Sigmoid colon (tissue), 7 donors: ENCODE data around the gene ENDOU. TPM values are rescaled to one million over a fixed set of nuclear protein-coding genes. Genes with fewer than 3 reads are reported as not detected.
"Not testable (repeated sequence)": the region's sequence is repeated elsewhere in the genome, so short reads cannot be mapped to it uniquely, and the experiment has no call there.

Experiments
- DNase-seq: peaks from one replicate; pipeline ENCODE4 v3.0.0-alpha.2; 2019
- H3K27ac ChIP-seq, 4 donors: fragments of 200-600 bp; sonication (generic); one replicate each; pipeline ENCODE4 v1.5.1; 2016 to 2019; ENCODE audit warnings: mild to moderate bottlenecking in 1 of 4
- H3K27me3 ChIP-seq, 3 donors: fragments of 200-600 bp; sonication (generic); one replicate each; pipeline ENCODE4 v1.5.1; 2019; ENCODE audit warnings: mild to moderate bottlenecking in 1 of 3
- H3K36me3 ChIP-seq, 4 donors: fragments of 200-600 bp; sonication (generic); one replicate each; pipeline ENCODE4 v1.5.1; 2016 to 2019
- H3K4me1 ChIP-seq, 4 donors: fragments of 200-600 bp; sonication (generic); one replicate each; pipeline ENCODE4 v1.5.1; 2017 to 2019
- H3K4me3 ChIP-seq, 4 donors: fragments of 200-600 bp; sonication (generic); one replicate each; pipeline ENCODE4 v1.5.1; 2017 to 2019; ENCODE audit warnings: mild to moderate bottlenecking in 2 of 4, moderate library complexity in 1 of 4
- H3K9me3 ChIP-seq, 4 donors: fragments of 200-600 bp in 3 of 4; sonication (generic) in 3 of 4; one replicate each; pipeline versions ENCODE4 v1.5.1 to v1.6.1; 2013 to 2019
- EP300 ChIP-seq, 4 donors: sonication (generic); formaldehyde crosslinking; IDR thresholded peaks; one replicate each; pipeline ENCODE4 v1.6.1; 2017; ENCODE audit warnings: antibody characterized with exemption in 4 of 4
- POLR2A ChIP-seq, 2 donors: fragments of 450-650 bp; IDR thresholded peaks; one replicate each; pipeline ENCODE4 v1.6.1; 2016; ENCODE audit warnings: antibody characterized with exemption in 2 of 2, mild to moderate bottlenecking in 2 of 2, moderate library complexity in 2 of 2
- POLR2AphosphoS5 ChIP-seq, 4 donors: sonication (generic); formaldehyde crosslinking; IDR thresholded peaks; one replicate each; pipeline ENCODE4 v1.6.1; 2017; ENCODE audit warnings: antibody characterized with exemption in 4 of 4
- WGBS, 2 donors: extraction: QIAGEN DNeasy Blood & Tissue Kit; methylation state at CpG; one replicate each; pipeline ENCODE4 v1.1.7; 2013; 5-methylcytosine and 5-hydroxymethylcytosine counted together
- intact Hi-C: fragments of 100-400 bp; cut with DNase I; formaldehyde crosslinking; loops from one replicate; pipeline ENCODE4 v1.15.1; 2023
- polyA plus RNA-seq, 3 donors: library from polyadenylated mRNA; stranded (reverse); fragments of 200-250 nt; gene quantifications; one replicate each; pipeline ENCODE4 v1.2.3, GENCODE V29; 2013
- total RNA-seq, 4 donors: library from RNA; depleted of rRNA; stranded (reverse); fragments of >200 nt; gene quantifications; one replicate each; pipeline ENCODE4 v1.1.0, GENCODE V29; 2016
- TF ChIP-seq, protein P1 (sequence below), 4 experiments: fragments of 450-650 bp in 3 of 4; fragments of 200-600 bp in 1 of 4; IDR thresholded peaks; one replicate each; pipeline ENCODE4 v1.5.1; 2016 to 2019; ENCODE audit warnings: antibody characterized with exemption in 4 of 4, mild to moderate bottlenecking in 3 of 4, moderate library complexity in 2 of 4
- donor health status: healthy with polysubstance abuse.
- donor health status: Bipolar disorder and iron deficiency.
- donor health status: healthy.

Gene ENDOU
- total and polyA plus RNA-seq, 7 donors, result 0.25 to 1.6 (median 0.43) TPM; not detected in 3

DNA sequence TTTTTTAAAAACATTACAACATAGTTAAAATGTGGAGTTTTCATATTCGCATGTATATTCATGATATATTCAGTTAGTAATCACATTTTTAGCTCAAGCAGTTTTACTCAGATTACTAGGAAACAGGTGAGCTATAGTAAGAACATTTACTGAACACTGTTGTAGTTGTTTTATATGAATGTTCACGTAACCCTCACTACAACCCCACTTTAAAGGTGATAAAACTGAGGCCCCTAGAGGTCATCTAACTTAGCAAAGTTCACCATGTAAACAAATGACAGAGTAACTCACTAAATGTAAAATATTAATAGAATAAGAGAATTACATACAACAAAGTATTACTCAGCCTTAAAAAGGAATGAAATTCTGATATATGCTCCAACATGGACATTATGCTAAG is 45.5 kb downstream of the ENDOU start:
- Histone ChIP-seq H3K4me3 (no peak overlapping the region), H3K27me3 (no peaks in the 10 kb centered on the region), H3K27ac (no peak overlapping the region), H3K4me1 (no peaks in the 10 kb centered on the region), H3K36me3 (peaks cover 0 to 38% (median 5%) of the 10 kb centered on the region in 4 donors), H3K9me3 (no peaks in the 10 kb centered on the region)
- DNase-seq, result no peak
- WGBS, 2 donors, result 74 to 98% methylated on average over 2 of the region's 2 CpGs
- intact Hi-C loops, result loop anchor here (10.0 kb wide), 1 partner anchor 265 kb away; no protein-coding TSS in a partner anchor
- TF ChIP-seq EP300 (IDR thresholded peaks at IDR 0.05) (no peak), POLR2AphosphoS5 (IDR thresholded peaks at IDR 0.05) (no peak), POLR2A (IDR thresholded peaks at IDR 0.05) (no peak)
- TF ChIP-seq, protein P1, sequence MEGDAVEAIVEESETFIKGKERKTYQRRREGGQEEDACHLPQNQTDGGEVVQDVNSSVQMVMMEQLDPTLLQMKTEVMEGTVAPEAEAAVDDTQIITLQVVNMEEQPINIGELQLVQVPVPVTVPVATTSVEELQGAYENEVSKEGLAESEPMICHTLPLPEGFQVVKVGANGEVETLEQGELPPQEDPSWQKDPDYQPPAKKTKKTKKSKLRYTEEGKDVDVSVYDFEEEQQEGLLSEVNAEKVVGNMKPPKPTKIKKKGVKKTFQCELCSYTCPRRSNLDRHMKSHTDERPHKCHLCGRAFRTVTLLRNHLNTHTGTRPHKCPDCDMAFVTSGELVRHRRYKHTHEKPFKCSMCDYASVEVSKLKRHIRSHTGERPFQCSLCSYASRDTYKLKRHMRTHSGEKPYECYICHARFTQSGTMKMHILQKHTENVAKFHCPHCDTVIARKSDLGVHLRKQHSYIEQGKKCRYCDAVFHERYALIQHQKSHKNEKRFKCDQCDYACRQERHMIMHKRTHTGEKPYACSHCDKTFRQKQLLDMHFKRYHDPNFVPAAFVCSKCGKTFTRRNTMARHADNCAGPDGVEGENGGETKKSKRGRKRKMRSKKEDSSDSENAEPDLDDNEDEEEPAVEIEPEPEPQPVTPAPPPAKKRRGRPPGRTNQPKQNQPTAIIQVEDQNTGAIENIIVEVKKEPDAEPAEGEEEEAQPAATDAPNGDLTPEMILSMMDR (IDR thresholded peaks at IDR 0.05), result no peak

DNA sequence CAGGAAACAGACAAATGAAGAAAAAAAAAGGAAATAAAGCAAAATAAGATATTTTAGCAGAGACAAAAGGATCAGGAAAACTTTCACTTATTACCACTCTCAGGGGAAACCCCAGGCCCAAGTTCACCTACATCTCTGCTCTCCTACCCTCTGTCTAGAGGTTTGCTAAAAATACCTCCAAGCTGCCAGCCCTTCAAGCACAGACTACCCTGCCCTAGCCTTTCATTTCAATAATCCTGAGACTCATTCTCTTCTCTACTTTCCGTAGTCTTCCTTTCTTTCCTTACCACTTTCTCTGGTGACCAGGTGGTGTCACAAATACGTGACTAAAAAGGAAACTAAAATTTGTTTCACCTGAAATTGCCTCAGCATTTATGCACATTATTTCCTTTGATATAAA is 53.2 kb downstream of the ENDOU start:
- H3K27me3 ChIP-seq, result no peaks in the 10 kb centered on the region
- 85 to 95% methylated on average over 2 of the region's 2 CpGs for WGBS, 2 donors
- H3K4me1 ChIP-seq, result no peaks in the 10 kb centered on the region
- DNase-seq, result no peak
- no peak overlapping the region for H3K27ac ChIP-seq
- H3K36me3 ChIP-seq, result peaks cover 0 to 57% (median 9%) of the 10 kb centered on the region in 4 donors
- intact Hi-C loops, result no loop called here
- no peak overlapping the region for H3K4me3 ChIP-seq
- TF ChIP-seq POLR2AphosphoS5 (IDR thresholded peaks at IDR 0.05), result no peak
- no peak for TF ChIP-seq POLR2A (IDR thresholded peaks at IDR 0.05)
- TF ChIP-seq, protein P1 (IDR thresholded peaks at IDR 0.05), result no peak
- TF ChIP-seq EP300 (IDR thresholded peaks at IDR 0.05), result no peak
- no peaks in the 10 kb centered on the region for H3K9me3 ChIP-seq

DNA sequence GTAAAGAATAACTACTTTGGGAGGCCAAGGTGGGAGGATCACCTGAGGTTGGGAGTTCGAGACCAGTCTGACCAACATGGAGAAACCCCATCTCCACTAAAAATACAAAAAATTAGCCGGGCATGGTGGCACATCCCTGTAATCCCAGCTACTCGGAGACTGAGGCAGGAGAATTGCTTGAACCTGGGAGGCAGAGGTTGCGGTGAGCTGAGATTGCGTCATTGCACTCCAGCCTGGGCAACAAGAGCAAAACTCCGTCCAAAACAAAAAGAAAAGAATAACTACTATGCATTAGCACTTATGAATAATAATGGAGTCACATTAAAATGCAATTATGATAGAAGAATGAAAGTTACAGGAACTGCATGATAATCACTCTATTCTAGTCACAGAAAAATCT is 57.4 kb downstream of the ENDOU start:
- H3K9me3 ChIP-seq, H3K27me3 ChIP-seq, H3K4me1 ChIP-seq, DNase-seq, H3K27ac ChIP-seq, intact Hi-C loops, H3K4me3 ChIP-seq: not testable (repeated sequence)
- H3K36me3 ChIP-seq, result peaks cover 0 to 69% (median 16%) of the 10 kb centered on the region in 4 donors
- 98% methylated on average over 6 of the region's 6 CpGs for WGBS, 2 donors

Other genes starting within 250 kb of the ENDOU start
- gene RPAP3, start 19.5 kb downstream of the ENDOU start, total RNA-seq, result 10 to 100 TPM; 21.0 to 29.3 (median 25.6) TPM
- 10 to 100 TPM in 2 of 3 donors, 1 to 10 TPM in 1; 6.7 to 14.5 (median 10.2) TPM for gene RPAP3, start 19.5 kb downstream of the ENDOU start, polyA plus RNA-seq
- gene RAPGEF3, start 33.4 kb upstream of the ENDOU start, total RNA-seq, result 10 to 100 TPM; 13.8 to 36.8 (median 14.6) TPM
- 10 to 100 TPM in 1 of 3 donors, 1 to 10 TPM in 2; 3.9 to 16.2 (median 4.2) TPM for gene RAPGEF3, start 33.4 kb upstream of the ENDOU start, polyA plus RNA-seq
- 10 to 100 TPM; 30.3 to 46.6 (median 32.2) TPM for gene SLC48A1, start 47.7 kb upstream of the ENDOU start, total RNA-seq
- gene SLC48A1, start 47.7 kb upstream of the ENDOU start, polyA plus RNA-seq, result 10 to 100 TPM in 2 of 3 donors, 1 to 10 TPM in 1; 6.9 to 14.2 (median 12.0) TPM
- gene HDAC7, start 94.4 kb upstream of the ENDOU start, total RNA-seq, result 10 to 100 TPM; 45.3 to 79.2 (median 53.1) TPM
- 10 to 100 TPM in 2 of 3 donors, 1 to 10 TPM in 1; 6.5 to 44.8 (median 16.8) TPM for gene HDAC7, start 94.4 kb upstream of the ENDOU start, polyA plus RNA-seq
- 1 to 10 TPM in 3 of 4 donors, under 1 TPM in 1; 0.71 to 2.5 (median 1.5) TPM for gene VDR, start 179.5 kb upstream of the ENDOU start, total RNA-seq
- 10 to 100 TPM; 36.0 to 69.1 (median 60.5) TPM for gene VDR, start 179.5 kb upstream of the ENDOU start, polyA plus RNA-seq
- gene TMEM106C, start 238.1 kb upstream of the ENDOU start, total RNA-seq, result 100 to 1,000 TPM in 2 of 4 donors, 10 to 100 TPM in 2; 46.2 to 122 (median 92.2) TPM
- gene TMEM106C, start 238.1 kb upstream of the ENDOU start, polyA plus RNA-seq, result 100 to 1,000 TPM; 145 to 199 (median 169) TPM